Liver (tissue), 3 donors: Measurements from ENCODE around the gene ELOA.
A peak's percentile ranks its signal among the peaks of the same experiment; 100 is the strongest.

Experiments
- ATF3 ChIP-seq: IDR thresholded peaks from 2 replicates; pipeline ENCODE4 v1.6.1; 2016; ENCODE audit warnings: antibody characterized with exemption
- MAX ChIP-seq: IDR thresholded peaks from 2 replicates; pipeline ENCODE4 v1.6.1; 2016; ENCODE audit warnings: antibody characterized with exemption
- NR2F2 ChIP-seq: IDR thresholded peaks from 2 replicates; pipeline ENCODE4 v1.6.1; 2016; ENCODE audit warnings: antibody characterized with exemption
- RAD21 ChIP-seq, 2 donors: IDR thresholded peaks; 2 replicates each; pipeline ENCODE4 v1.6.1; 2016; ENCODE audit warnings: antibody characterized with exemption in 2 of 2, mild to moderate bottlenecking in 2 of 2
- TAF1 ChIP-seq: conservative IDR thresholded peaks from 2 replicates; pipeline ENCODE4 v1.6.1; 2016; ENCODE audit warnings: antibody characterized with exemption, mild to moderate bottlenecking
- TF ChIP-seq, protein P1 (sequence below): fragments of 150-350 bp; IDR thresholded peaks from 2 replicates; pipeline ENCODE4 v1.5.1; 2017; ENCODE audit warnings: improper control_type of control experiment, low read depth, low read length; ENCODE audit not compliant: missing input control
- donor health status: healthy.
- donor health status: healthy.

GRCh38 chr1:23800400-23801337, 57.4 kb downstream of the ELOA start, which contains the start of gene GALE:
- TF ChIP-seq, protein P1, sequence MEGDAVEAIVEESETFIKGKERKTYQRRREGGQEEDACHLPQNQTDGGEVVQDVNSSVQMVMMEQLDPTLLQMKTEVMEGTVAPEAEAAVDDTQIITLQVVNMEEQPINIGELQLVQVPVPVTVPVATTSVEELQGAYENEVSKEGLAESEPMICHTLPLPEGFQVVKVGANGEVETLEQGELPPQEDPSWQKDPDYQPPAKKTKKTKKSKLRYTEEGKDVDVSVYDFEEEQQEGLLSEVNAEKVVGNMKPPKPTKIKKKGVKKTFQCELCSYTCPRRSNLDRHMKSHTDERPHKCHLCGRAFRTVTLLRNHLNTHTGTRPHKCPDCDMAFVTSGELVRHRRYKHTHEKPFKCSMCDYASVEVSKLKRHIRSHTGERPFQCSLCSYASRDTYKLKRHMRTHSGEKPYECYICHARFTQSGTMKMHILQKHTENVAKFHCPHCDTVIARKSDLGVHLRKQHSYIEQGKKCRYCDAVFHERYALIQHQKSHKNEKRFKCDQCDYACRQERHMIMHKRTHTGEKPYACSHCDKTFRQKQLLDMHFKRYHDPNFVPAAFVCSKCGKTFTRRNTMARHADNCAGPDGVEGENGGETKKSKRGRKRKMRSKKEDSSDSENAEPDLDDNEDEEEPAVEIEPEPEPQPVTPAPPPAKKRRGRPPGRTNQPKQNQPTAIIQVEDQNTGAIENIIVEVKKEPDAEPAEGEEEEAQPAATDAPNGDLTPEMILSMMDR = no peak
- peak in 1 of 2 donors; percentile 27 for TF ChIP-seq RAD21 (IDR thresholded peaks at IDR 0.05)
- TF ChIP-seq MAX = peak; percentile 71
- no peak for TF ChIP-seq TAF1
- peak; percentile 32 for TF ChIP-seq NR2F2
- no peak for TF ChIP-seq ATF3
